ENCODE data around the gene IGFBP7.

DNA sequence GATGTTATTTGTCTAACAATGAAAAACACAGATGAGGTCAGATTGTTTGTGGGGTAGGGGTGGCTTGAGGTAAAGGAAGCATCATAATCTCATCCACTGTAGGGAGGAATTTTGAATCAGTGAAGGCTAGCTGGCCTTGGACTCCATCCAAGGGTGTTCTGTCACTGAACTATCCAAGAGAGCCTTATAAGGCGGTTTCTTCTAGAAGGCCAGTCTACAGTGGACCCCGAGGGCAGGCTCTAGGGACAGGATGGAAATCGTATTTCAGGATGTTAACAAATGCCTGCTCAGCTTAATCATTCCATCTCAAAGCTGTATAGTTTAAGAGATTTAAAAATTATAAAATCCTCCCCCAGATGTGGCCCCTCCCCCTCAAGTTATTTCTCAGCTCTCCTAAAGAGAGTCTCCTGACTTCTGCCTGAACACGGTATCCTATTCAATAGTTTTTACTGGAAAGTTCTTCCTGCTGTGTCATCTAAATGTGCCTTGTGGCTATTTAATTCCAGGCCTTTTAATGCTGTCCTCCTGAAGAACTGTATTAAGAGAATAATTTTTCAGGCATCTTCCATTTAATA, 8.0 kb downstream of the IGFBP7 start:
- TF ChIP-seq, protein P1, sequence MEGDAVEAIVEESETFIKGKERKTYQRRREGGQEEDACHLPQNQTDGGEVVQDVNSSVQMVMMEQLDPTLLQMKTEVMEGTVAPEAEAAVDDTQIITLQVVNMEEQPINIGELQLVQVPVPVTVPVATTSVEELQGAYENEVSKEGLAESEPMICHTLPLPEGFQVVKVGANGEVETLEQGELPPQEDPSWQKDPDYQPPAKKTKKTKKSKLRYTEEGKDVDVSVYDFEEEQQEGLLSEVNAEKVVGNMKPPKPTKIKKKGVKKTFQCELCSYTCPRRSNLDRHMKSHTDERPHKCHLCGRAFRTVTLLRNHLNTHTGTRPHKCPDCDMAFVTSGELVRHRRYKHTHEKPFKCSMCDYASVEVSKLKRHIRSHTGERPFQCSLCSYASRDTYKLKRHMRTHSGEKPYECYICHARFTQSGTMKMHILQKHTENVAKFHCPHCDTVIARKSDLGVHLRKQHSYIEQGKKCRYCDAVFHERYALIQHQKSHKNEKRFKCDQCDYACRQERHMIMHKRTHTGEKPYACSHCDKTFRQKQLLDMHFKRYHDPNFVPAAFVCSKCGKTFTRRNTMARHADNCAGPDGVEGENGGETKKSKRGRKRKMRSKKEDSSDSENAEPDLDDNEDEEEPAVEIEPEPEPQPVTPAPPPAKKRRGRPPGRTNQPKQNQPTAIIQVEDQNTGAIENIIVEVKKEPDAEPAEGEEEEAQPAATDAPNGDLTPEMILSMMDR (IDR thresholded peaks at IDR 0.05): no peak
- TF ChIP-seq POLR2A (IDR thresholded peaks at IDR 0.05): no peak

Measured in right lobe of liver (tissue), 4 donors.